Activated naive CD8-positive, alpha-beta T cell treated with anti-CD3 and anti-CD28 coated beads for 36 hours (primary cell): ENCODE measurements around the gene PLA2G12B. TPM values are rescaled to one million over a fixed set of nuclear protein-coding genes. Genes with fewer than 3 reads are reported as not detected.
"Not testable (repeated sequence)": the region's sequence is repeated elsewhere in the genome, so short reads cannot be mapped to it uniquely, and the experiment has no call there.

Experiments used
- DNase-seq: peaks from one replicate; pipeline ENCODE4 v3.0.0; 2021
- H3K27ac Mint-ChIP-seq: one replicate; pipeline ENCODE4 v1.8.0; 2022; ENCODE audit warnings: mild to moderate bottlenecking, moderate library complexity, mixed read lengths
- H3K27me3 Mint-ChIP-seq: one replicate; pipeline ENCODE4 v1.8.0; 2022; ENCODE audit warnings: mild to moderate bottlenecking, mixed read lengths
- H3K36me3 Mint-ChIP-seq: one replicate; pipeline ENCODE4 v1.8.0; 2021; ENCODE audit warnings: mild to moderate bottlenecking, mixed read lengths
- H3K4me1 Mint-ChIP-seq: one replicate; pipeline ENCODE4 v1.8.0; 2021; ENCODE audit warnings: mixed read lengths
- H3K4me3 Mint-ChIP-seq: one replicate; pipeline ENCODE4 v1.8.0; 2022; ENCODE audit warnings: mild to moderate bottlenecking, moderate library complexity, mixed read lengths
- H3K9me3 Mint-ChIP-seq: one replicate; pipeline ENCODE4 v1.8.0; 2022; ENCODE audit warnings: mixed read lengths
- total RNA-seq, 2 experiments: library from RNA; stranded (reverse); gene quantifications; one replicate each; pipeline ENCODE4 v1.2.3, GENCODE V29; 2021

Gene PLA2G12B, protein sequence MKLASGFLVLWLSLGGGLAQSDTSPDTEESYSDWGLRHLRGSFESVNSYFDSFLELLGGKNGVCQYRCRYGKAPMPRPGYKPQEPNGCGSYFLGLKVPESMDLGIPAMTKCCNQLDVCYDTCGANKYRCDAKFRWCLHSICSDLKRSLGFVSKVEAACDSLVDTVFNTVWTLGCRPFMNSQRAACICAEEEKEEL
- not detected for total RNA-seq

DNA sequence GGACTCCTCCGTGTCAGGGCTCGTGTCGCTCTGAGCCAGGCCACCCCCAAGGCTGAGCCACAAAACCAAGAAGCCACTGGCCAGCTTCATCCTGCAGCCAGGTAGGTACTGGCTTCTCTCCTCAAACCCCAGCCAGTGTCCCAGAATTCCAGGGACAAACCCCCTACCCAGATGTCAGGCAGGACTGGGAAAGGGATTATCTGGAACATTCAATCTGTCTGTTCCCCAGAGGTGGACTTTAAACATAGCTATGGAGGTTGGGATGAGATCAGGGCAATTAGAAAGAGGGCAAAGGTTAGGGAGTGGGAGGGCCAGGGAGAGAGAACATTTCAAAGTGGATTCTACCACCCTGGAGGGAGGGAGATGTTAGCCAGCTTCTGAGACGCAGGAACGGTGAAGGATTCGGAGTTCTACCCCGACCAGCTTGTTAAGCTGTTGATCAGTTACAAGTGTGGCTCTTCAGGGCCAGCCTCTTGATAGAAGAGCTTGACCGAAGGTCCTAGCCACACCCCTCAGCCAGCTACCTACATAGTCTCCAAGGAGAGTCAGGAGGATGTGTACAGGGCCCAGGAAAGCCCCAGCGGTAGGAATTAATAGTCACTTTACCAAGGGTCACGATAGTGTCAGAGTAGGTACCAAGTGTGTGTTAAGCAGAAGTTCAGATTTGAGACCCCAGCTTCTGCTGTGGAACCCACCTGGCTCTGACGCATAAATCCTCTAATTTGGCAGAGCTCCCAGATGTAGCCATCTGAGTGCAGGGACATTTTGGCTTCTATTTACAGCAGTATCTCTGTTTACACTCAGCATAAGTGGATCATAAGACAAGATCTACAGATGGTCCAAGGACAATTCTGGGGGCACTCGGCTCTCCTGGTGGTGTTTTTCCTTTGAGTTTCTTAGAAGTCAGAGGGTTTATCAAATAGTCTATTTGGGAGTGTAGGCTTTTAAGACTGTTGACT is at the start of gene PLA2G12B:
Gene PLA2G12B, minus strand, starts transcription at position 211 of the 959 bp plus-strand sequence. Its CDS starts 121 bp downstream, at position 90.
- DNase-seq: no peak
- Mint-ChIP-seq H3K27ac (no peak within 1 kb of the TSS), H3K36me3 (no peaks in the 10 kb centered on the region), H3K4me1 (no peaks in the 10 kb centered on the region), H3K4me3 (no peak within 1 kb of the TSS), H3K27me3 (peaks cover 9% of the 10 kb centered on the region), H3K9me3 (no peaks in the 10 kb centered on the region)

DNA sequence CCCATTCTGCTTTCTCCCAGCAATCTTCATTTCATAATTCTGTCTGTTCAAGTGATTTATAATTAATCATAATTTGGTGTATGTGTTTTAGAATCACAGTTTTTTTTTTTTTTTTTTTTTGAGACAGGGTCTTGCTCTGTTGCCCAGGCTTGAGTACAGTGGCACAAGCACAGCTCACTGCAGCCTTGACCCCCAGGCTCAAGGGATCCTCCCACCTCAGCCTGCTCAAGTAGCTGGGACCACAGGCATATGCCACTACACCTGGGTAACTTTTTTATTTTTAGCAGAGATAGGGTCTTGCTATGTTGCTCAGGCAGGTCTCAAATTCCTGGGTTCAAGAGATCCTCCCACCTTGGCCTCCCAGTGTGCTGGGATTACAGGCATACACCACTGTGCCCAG is 49.2 kb upstream of the PLA2G12B start:
- Mint-ChIP-seq H3K9me3 (peaks cover 2% of the 10 kb centered on the region), H3K4me1 (no peaks in the 10 kb centered on the region), H3K27ac (no peak overlapping the region), H3K36me3 (peaks cover 43% of the 10 kb centered on the region), H3K27me3 (no peaks in the 10 kb centered on the region), H3K4me3 (no peak overlapping the region)
- DNase-seq: no peak

- Mint-ChIP-seq H3K27me3 (no peaks in the 10 kb centered on the region), H3K4me1 (no peaks in the 10 kb centered on the region), H3K36me3 (peaks cover 37% of the 10 kb centered on the region), H3K27ac (no peak overlapping the region), H3K9me3 (peaks cover 6% of the 10 kb centered on the region), H3K4me3 (no peak overlapping the region)
- no peak for DNase-seq
Observed at GRCh38 chr10:73000973-73001372, 46.4 kb upstream of the PLA2G12B start.

GRCh38 chr10:72997099-72997498 is 42.5 kb upstream of the PLA2G12B start:
- peaks cover 16% of the 10 kb centered on the region for H3K9me3 Mint-ChIP-seq
- H3K27me3 Mint-ChIP-seq: no peaks in the 10 kb centered on the region
- H3K4me1 Mint-ChIP-seq: no peaks in the 10 kb centered on the region
- H3K36me3 Mint-ChIP-seq: peaks cover 63% of the 10 kb centered on the region
- no peak overlapping the region for H3K27ac Mint-ChIP-seq
- no peak overlapping the region for H3K4me3 Mint-ChIP-seq
- DNase-seq: no peak

DNA sequence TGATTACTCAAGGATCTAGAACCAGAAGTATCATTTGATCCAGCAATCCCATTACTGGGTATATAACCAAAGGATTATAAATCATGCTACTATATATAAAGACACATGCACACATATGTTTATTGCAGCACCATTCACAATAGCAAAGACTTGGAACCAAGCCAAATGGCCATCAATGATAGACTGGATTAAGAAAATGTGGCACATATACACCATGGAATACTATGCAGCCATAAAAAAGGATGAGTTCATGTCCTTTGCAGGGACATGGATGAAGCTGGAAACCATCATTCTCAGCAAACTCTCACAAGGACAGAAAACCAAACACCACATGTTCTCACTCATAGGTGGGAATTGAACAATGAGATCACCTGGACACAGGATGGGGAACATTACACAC is 40.9 kb upstream of the PLA2G12B start:
- not testable (repeated sequence) for H3K4me3 Mint-ChIP-seq, H3K4me1 Mint-ChIP-seq, H3K27me3 Mint-ChIP-seq, H3K27ac Mint-ChIP-seq, DNase-seq
- peaks cover 17% of the 10 kb centered on the region for H3K9me3 Mint-ChIP-seq
- peaks cover 64% of the 10 kb centered on the region for H3K36me3 Mint-ChIP-seq

DNA sequence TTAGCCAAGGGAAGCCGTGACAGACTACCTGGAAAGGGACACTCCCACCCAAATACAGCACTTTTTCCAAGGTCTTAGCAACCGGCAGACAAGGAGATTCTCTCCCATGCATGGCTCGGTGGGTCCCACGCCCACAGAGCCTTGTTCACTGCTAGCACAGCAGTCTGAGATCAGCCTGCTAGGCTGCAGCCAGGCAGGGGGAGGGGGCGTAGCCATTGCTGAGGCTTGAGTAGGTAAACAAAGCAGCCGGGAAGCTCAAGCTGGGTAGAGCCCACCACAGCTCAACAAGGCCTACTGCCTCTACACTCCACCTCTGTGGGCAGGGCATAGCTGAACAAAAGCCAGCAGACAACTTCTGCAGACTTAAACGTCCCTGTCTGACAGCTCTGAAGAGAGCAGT is 35.2 kb upstream of the PLA2G12B start:
- H3K4me1 Mint-ChIP-seq, H3K4me3 Mint-ChIP-seq, H3K9me3 Mint-ChIP-seq, H3K27ac Mint-ChIP-seq, H3K27me3 Mint-ChIP-seq, DNase-seq: not testable (repeated sequence)
- H3K36me3 Mint-ChIP-seq: peaks cover 50% of the 10 kb centered on the region

DNA sequence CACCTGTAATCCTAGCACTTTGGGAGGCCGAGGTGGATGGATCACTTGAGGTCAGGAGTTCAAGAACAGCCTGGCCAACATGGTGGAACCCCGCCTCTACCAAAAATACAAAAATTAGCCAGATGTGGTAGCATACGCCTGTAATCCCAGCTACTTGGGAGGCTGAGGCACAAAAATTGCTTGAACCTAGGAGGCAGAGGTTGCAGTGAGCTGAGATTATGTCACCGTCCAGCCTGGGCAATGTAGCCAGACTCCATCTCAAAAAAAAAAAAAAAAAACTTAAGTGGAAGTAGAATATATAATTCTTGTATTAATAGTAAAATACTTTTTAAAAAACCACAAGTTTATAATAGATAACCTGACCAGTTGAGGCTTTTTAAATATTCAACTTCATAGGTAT is 30.0 kb upstream of the PLA2G12B start:
- not testable (repeated sequence) for DNase-seq, H3K27ac Mint-ChIP-seq, H3K27me3 Mint-ChIP-seq, H3K4me1 Mint-ChIP-seq, H3K4me3 Mint-ChIP-seq
- H3K36me3 Mint-ChIP-seq: peaks cover 19% of the 10 kb centered on the region
- H3K9me3 Mint-ChIP-seq: peaks cover 11% of the 10 kb centered on the region

DNA sequence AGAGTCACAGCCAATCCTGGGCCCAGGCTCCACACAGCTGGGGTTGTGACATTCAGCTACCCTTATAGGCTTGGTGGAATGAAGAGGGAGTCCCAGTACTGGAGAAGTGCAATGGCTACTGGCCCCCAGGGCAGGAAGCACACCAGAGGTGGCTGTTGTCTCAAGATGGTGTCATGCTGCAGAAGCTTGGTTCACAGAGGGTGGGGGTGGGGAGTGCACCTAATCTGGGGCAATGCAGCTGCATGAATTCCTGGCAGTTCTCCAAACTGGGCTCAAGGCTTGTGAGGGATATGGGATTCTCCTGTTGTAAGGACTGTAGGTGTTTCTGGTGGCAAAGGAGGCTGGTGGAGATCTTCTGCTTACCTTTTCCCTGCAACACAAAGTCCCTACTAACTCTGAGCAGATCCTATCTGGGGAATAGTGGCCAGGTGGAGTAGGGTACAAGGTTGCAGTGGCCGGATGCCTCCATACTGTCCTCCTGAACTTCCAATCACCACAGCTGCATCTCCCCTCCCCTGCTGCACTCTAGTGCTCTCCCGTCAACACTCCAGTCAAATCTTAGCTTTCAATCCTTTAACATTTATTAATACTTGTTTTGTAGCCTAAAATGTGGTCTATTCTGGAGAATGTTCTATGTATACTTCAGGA is 27.4 kb upstream of the PLA2G12B start:
- peaks cover 29% of the 10 kb centered on the region for H3K9me3 Mint-ChIP-seq
- no peak overlapping the region for H3K4me3 Mint-ChIP-seq
- peaks cover 15% of the 10 kb centered on the region for H3K36me3 Mint-ChIP-seq
- H3K27ac Mint-ChIP-seq: no peak overlapping the region
- DNase-seq: no peak
- H3K27me3 Mint-ChIP-seq: peaks cover 16% of the 10 kb centered on the region
- no peaks in the 10 kb centered on the region for H3K4me1 Mint-ChIP-seq

DNA sequence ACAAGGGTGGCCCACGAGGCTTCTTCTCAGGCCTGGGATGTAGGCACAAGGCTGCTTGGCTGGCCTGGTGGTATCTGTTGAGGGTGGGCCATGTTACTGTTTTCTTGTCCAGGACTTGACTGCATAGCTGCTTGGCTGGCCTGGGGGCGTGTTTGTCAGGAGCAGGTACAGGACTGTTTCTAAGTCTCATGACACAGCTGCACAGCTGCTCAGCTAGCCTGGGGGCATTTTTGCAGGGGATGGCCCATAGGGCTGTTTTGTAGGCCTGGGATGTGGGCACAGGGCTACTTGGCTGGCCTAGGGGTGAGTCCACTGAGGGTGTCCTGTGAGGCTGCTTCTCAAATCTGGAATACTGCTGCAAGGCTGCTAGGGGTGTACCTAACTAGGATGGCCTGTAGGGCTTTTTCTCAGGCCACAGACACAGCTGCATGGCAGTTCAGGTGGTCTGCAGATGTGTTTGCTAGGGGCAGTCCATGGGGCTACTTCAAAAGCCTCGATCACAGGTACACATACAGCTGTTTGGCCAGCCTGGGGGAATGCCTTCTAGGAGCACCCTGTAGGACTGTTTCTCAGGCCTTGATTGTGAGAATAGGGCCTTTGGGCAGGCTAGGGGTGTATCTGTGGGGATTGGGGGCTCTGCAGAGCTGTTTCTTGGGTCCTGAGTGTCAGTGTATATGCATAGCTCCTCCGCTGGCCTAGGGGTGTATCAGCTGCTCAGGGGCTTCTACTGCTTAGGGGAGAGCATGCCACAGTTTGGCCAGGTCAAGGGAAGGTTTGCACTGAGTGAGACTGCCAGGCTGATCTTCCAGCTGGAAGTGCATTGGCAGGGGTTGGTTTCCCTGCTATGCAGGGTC is 26.6 kb upstream of the PLA2G12B start:
- no peak for DNase-seq
- Mint-ChIP-seq H3K9me3 (peaks cover 33% of the 10 kb centered on the region), H3K4me3 (no peak overlapping the region), H3K27me3 (peaks cover 21% of the 10 kb centered on the region), H3K4me1 (no peaks in the 10 kb centered on the region), H3K36me3 (peaks cover 15% of the 10 kb centered on the region), H3K27ac (no peak overlapping the region)

GRCh38 chr10:72980348-72980747 is 25.7 kb upstream of the PLA2G12B start:
- peaks cover 15% of the 10 kb centered on the region for H3K36me3 Mint-ChIP-seq
- H3K4me3 Mint-ChIP-seq: no peak overlapping the region
- H3K27ac Mint-ChIP-seq: no peak overlapping the region
- DNase-seq: no peak
- peaks cover 28% of the 10 kb centered on the region for H3K27me3 Mint-ChIP-seq
- no peaks in the 10 kb centered on the region for H3K4me1 Mint-ChIP-seq
- peaks cover 41% of the 10 kb centered on the region for H3K9me3 Mint-ChIP-seq

DNA sequence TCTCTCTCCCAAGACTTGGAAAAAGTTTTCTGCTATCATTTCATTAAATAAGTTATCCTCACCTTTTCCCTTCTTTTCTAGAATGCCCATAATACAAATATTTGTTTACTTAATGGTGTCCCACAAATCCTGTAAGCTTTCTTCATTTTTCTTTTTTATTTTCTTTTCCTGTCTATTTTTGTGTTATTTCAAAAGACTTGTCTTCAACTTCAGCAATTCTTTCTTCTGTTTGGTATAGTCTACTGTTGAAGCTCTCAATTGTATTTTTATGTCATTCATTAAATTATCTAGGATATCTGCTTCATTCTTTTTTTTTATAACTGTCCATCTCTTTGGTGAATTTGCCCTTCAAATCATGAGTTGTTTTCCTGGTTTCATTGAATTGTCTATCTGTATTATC is 25.1 kb upstream of the PLA2G12B start:
- Mint-ChIP-seq H3K4me3 (no peak overlapping the region), H3K9me3 (peaks cover 44% of the 10 kb centered on the region), H3K27ac (no peak overlapping the region), H3K4me1 (no peaks in the 10 kb centered on the region), H3K27me3 (peaks cover 32% of the 10 kb centered on the region), H3K36me3 (peaks cover 15% of the 10 kb centered on the region)
- DNase-seq: no peak

DNA sequence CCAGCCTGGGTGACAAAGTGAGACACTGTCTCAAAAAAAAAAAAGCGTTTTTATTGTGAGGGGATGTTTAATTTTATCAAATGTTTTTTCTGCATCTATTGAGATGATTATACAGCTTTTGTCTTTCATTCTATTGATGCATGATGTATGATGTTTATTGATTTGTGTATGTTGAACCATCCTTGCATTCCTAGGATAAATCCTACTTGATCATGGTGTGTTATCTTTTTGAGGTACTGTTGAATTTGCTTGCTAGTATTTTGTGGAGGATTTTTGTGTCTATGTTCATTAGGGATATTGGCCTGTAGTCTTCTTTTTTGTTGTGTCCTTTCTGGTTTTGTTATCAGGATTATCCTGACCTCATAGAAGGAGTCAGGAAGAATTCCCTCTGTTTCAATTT is 22.3 kb upstream of the PLA2G12B start:
- Mint-ChIP-seq H3K36me3 (peaks cover 15% of the 10 kb centered on the region), H3K27me3 (peaks cover 40% of the 10 kb centered on the region), H3K4me1 (no peaks in the 10 kb centered on the region), H3K27ac (no peak overlapping the region), H3K4me3 (no peak overlapping the region), H3K9me3 (peaks cover 43% of the 10 kb centered on the region)
- DNase-seq: no peak

- Mint-ChIP-seq H3K4me3 (no peak overlapping the region), H3K36me3 (no peaks in the 10 kb centered on the region)
Observed at GRCh38 chr10:72956001-72956400, 1.4 kb upstream of the PLA2G12B start.

DNA sequence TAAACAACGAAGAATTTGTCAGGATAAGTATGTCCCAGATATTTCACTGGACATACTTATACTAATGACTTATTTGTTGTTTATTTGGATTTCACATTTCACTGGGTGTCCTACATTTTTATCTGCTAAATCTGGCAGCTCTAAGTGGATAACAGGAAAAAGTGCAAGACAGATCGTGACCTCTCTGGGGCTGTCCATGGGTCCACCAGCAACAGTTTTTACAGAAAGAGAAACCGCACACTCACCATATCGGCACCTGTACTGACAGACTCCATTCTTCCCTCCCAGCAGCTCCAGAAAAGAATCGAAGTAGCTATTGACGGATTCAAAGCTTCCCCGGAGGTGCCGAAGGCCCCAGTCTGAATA is 393 bp downstream of the PLA2G12B start:
- Mint-ChIP-seq H3K36me3 (no peaks in the 10 kb centered on the region), H3K9me3 (no peaks in the 10 kb centered on the region), H3K4me3 (no peak overlapping the region), H3K4me1 (no peaks in the 10 kb centered on the region), H3K27me3 (peaks cover 9% of the 10 kb centered on the region), H3K27ac (no peak overlapping the region)
- no peak for DNase-seq

More at GRCh38 chr10:72956001-72956400, 1.4 kb upstream of the PLA2G12B start:
- Mint-ChIP-seq H3K27me3 (peaks cover 9% of the 10 kb centered on the region), H3K9me3 (no peaks in the 10 kb centered on the region), H3K4me1 (no peaks in the 10 kb centered on the region), H3K27ac (no peak overlapping the region)
- DNase-seq: no peak
